ENCODE measurements around the gene ETHE1.

DNA sequence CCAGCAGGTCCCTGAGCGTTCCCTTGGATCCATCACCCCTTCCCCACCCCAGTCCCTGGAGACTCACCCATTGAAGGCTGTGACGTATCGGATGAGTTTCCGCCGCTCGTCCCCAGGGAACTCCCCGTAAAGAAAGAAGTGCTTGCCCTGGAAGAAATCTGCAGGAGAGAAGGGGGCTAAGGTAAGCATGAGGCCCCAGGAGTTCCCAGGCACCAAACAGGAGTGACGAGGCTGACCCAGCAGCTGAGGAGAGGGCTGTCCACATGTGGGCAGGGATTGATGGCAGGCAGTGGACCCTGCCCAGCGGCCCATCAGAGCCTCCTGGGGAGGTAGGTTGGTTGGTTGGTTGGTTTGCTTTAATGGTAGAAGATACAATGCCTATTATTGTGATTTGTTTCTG is 17.1 kb upstream of the ETHE1 start:
- TF ChIP-seq POLR2A (IDR thresholded peaks at IDR 0.05): no peak
- TF ChIP-seq, protein P1, sequence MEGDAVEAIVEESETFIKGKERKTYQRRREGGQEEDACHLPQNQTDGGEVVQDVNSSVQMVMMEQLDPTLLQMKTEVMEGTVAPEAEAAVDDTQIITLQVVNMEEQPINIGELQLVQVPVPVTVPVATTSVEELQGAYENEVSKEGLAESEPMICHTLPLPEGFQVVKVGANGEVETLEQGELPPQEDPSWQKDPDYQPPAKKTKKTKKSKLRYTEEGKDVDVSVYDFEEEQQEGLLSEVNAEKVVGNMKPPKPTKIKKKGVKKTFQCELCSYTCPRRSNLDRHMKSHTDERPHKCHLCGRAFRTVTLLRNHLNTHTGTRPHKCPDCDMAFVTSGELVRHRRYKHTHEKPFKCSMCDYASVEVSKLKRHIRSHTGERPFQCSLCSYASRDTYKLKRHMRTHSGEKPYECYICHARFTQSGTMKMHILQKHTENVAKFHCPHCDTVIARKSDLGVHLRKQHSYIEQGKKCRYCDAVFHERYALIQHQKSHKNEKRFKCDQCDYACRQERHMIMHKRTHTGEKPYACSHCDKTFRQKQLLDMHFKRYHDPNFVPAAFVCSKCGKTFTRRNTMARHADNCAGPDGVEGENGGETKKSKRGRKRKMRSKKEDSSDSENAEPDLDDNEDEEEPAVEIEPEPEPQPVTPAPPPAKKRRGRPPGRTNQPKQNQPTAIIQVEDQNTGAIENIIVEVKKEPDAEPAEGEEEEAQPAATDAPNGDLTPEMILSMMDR (IDR thresholded peaks at IDR 0.05): no peak
- TF ChIP-seq EP300 (IDR thresholded peaks at IDR 0.05): no peak
